ENCODE data around the gene RDH16. TPM values are rescaled to one million over a fixed set of nuclear protein-coding genes. Genes with fewer than 3 reads are reported as not detected.
"Not testable (repeated sequence)": the region's sequence is repeated elsewhere in the genome, so short reads cannot be mapped to it uniquely, and the experiment has no call there.

RDH16 gene
- total RNA-seq, 1 experiment from 2014 or later, result 0.39 TPM

DNA sequence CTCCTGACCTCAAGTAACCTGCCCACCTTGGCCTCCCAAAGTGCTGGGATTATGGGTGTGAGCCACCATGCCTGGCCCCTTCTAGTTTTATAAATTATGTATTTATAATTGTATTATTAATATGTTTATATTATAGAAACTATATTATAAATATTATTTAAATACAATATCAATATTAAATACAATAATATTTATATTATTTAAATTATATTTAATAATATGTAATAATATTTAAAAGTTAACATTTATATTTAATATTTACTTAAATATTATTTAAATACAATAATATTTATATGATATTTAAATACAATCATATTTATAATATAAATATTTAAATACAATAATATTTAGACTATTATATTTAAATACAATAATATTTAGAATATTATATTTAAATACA is 43.2 kb downstream of the RDH16 start:
- H3K4me3 Mint-ChIP-seq, result no peak overlapping the region
- Histone ChIP-seq H3K27ac (ENCODE audit: insufficient read length, low read depth, low read length) (no peak overlapping the region), H3K79me2 (ENCODE audit: insufficient read depth, low read length) (no peaks in the 10 kb centered on the region), H2BK12ac (ENCODE audit: insufficient read length, low read depth, low read length) (no peak overlapping the region), H3K4ac (ENCODE audit: low read depth, low read length) (no peak overlapping the region), H4K5ac (ENCODE audit: insufficient read length, low read depth, low read length) (no peak overlapping the region), H3K4me1 (ENCODE audit: insufficient read depth, low read length) (no peaks in the 10 kb centered on the region), H3K9ac (ENCODE audit: extremely low read depth, insufficient read length, low read length) (no peak overlapping the region), H3K18ac (ENCODE audit: insufficient read length, low read depth, low read length) (no peak overlapping the region), H2BK20ac (ENCODE audit: low read depth, low read length, poor library complexity, severe bottlenecking) (no peak overlapping the region), H2BK15ac (ENCODE audit: low read depth, low read length) (no peak overlapping the region), H4K20me1 (ENCODE audit: control insufficient read depth, insufficient read depth, insufficient read length) (no peaks in the 10 kb centered on the region), H4K8ac (replicated peaks; ENCODE audit: insufficient read length, low read depth, low read length) (no peak overlapping the region), H3K79me1 (ENCODE audit: insufficient read depth, low read depth, low read length, poor library complexity, severe bottlenecking) (no peaks in the 10 kb centered on the region), H2BK120ac (ENCODE audit: low read depth, low read length, poor library complexity, severe bottlenecking) (no peak overlapping the region), H2AFZ (ENCODE audit: low read length) (no peak overlapping the region), H2AK5ac (ENCODE audit: insufficient read length, low read length) (no peak overlapping the region), H3K23ac (ENCODE audit: insufficient read length, low read depth, low read length) (no peak overlapping the region), H3T11ph (ENCODE audit: low read length) (no peak overlapping the region), H3K56ac (ENCODE audit: insufficient read length, low read depth, low read length) (no peak overlapping the region), H3K27me3 (ENCODE audit: insufficient read depth, low read length) (no peaks in the 10 kb centered on the region), H2BK5ac (ENCODE audit: insufficient read length, low read length) (no peak overlapping the region), H3K9me3 (ENCODE audit: control insufficient read depth, low read depth, low read length) (no peaks in the 10 kb centered on the region), H3K4me2 (ENCODE audit: insufficient read depth, insufficient read length, low read length) (no peak overlapping the region), H4K91ac (ENCODE audit: insufficient read length, low read depth, low read length) (no peak overlapping the region), H3K23me2 (ENCODE audit: insufficient read length, low read depth, low read length, poor library complexity, severe bottlenecking) (no peaks in the 10 kb centered on the region), H3K14ac (ENCODE audit: insufficient read depth, low read length) (no peak overlapping the region)
- peaks cover 15% of the 10 kb centered on the region for H3K27me3 Mint-ChIP-seq (ENCODE audit: low read depth)
- H3K36me3 Mint-ChIP-seq (ENCODE audit: insufficient read depth in 1 of 3, low read depth in 3 of 3), result peaks cover 0 to 7% (median 0%) of the 10 kb centered on the region in 3 experiments; a peak in 4 of 7 replicates
- TF ChIP-seq, protein P1, sequence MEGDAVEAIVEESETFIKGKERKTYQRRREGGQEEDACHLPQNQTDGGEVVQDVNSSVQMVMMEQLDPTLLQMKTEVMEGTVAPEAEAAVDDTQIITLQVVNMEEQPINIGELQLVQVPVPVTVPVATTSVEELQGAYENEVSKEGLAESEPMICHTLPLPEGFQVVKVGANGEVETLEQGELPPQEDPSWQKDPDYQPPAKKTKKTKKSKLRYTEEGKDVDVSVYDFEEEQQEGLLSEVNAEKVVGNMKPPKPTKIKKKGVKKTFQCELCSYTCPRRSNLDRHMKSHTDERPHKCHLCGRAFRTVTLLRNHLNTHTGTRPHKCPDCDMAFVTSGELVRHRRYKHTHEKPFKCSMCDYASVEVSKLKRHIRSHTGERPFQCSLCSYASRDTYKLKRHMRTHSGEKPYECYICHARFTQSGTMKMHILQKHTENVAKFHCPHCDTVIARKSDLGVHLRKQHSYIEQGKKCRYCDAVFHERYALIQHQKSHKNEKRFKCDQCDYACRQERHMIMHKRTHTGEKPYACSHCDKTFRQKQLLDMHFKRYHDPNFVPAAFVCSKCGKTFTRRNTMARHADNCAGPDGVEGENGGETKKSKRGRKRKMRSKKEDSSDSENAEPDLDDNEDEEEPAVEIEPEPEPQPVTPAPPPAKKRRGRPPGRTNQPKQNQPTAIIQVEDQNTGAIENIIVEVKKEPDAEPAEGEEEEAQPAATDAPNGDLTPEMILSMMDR (conservative IDR thresholded peaks at IDR 0.05), result no peak
- H3K4me1 Mint-ChIP-seq, result no peaks in the 10 kb centered on the region
- H3K9me3 Mint-ChIP-seq, result peaks cover 28 to 37% of the 10 kb centered on the region in 2 experiments
- H3K27ac Mint-ChIP-seq, result no peak overlapping the region
- no peak for DNase-seq

DNA sequence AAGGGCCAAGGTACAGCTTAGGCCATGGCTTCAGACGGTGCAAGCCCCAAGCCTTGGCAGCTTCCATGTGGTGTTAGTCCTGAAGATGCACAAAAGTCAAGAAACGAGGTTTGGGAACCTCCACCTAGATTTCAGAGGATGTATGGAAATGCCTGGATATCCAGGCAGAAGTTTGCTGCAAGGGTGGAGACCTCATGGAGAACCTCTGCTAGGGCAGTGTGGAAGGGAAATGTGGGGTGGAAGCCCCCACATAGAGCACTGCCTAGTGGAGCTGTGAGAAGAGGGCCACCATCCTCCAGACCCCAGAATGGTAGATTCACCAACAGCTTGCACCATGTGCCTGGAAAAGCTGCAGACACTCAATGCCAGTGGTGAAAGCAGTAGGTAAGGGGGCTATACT is 48.0 kb downstream of the RDH16 start:
- not testable (repeated sequence) for H3K27me3 ChIP-seq (ENCODE audit: insufficient read depth, low read length); H2BK120ac ChIP-seq (ENCODE audit: low read depth, low read length, poor library complexity, severe bottlenecking); H3K4me1 Mint-ChIP-seq; H3K23me2 ChIP-seq (ENCODE audit: insufficient read length, low read depth, low read length, poor library complexity, severe bottlenecking); H4K20me1 ChIP-seq (ENCODE audit: control insufficient read depth, insufficient read depth, insufficient read length); H3K18ac ChIP-seq (ENCODE audit: insufficient read length, low read depth, low read length); H4K8ac ChIP-seq (replicated peaks; ENCODE audit: insufficient read length, low read depth, low read length); H2BK20ac ChIP-seq (ENCODE audit: low read depth, low read length, poor library complexity, severe bottlenecking); H3K9me3 ChIP-seq (ENCODE audit: control insufficient read depth, low read depth, low read length); H2AFZ ChIP-seq (ENCODE audit: low read length); H3T11ph ChIP-seq (ENCODE audit: low read length); H2BK5ac ChIP-seq (ENCODE audit: insufficient read length, low read length); H3K4me1 ChIP-seq (ENCODE audit: insufficient read depth, low read length); H3K9ac ChIP-seq (ENCODE audit: extremely low read depth, insufficient read length, low read length); H4K91ac ChIP-seq (ENCODE audit: insufficient read length, low read depth, low read length); H3K79me2 ChIP-seq (ENCODE audit: insufficient read depth, low read length); H2BK15ac ChIP-seq (ENCODE audit: low read depth, low read length); H3K23ac ChIP-seq (ENCODE audit: insufficient read length, low read depth, low read length); H3K27me3 Mint-ChIP-seq (ENCODE audit: low read depth); DNase-seq; H2AK5ac ChIP-seq (ENCODE audit: insufficient read length, low read length); H3K56ac ChIP-seq (ENCODE audit: insufficient read length, low read depth, low read length); H3K4me2 ChIP-seq (ENCODE audit: insufficient read depth, insufficient read length, low read length); H2BK12ac ChIP-seq (ENCODE audit: insufficient read length, low read depth, low read length); H3K27ac ChIP-seq (ENCODE audit: insufficient read length, low read depth, low read length); H3K4me3 Mint-ChIP-seq; H3K4ac ChIP-seq (ENCODE audit: low read depth, low read length); H3K79me1 ChIP-seq (ENCODE audit: insufficient read depth, low read depth, low read length, poor library complexity, severe bottlenecking); H4K5ac ChIP-seq (ENCODE audit: insufficient read length, low read depth, low read length); H3K27ac Mint-ChIP-seq; H3K14ac ChIP-seq (ENCODE audit: insufficient read depth, low read length)
- Mint-ChIP-seq H3K9me3 (peaks cover 54 to 61% of the 10 kb centered on the region in 2 experiments), H3K36me3 (ENCODE audit: insufficient read depth in 1 of 3, low read depth in 3 of 3) (peaks cover 0 to 11% (median 1%) of the 10 kb centered on the region in 3 experiments; a peak in 3 of 7 replicates)
- no CpG with 5 or more reads among the region's 2 CpGs for WGBS (ENCODE audit: extremely low coverage, insufficient read length, low lambda C conversion rate)
